GM20000 (cell line): ENCODE measurements around the gene EIF2S2.

Experiments
- DNase-seq: peaks from one replicate; pipeline ENCODE4 v3.0.0; 2012; ENCODE audit warnings: low spot score
- CTCF ChIP-seq: IDR thresholded peaks from 2 replicates; pipeline ENCODE4 v1.5.1; 2012; ENCODE audit warnings: mild to moderate bottlenecking, control low read depth; ENCODE audit errors: extremely low read depth, missing control alignments

The EIF2S2 gene

GRCh38 chr20:34082232-34082887 is 29.7 kb downstream of the EIF2S2 start:
- no peak for DNase-seq
- no peak for TF ChIP-seq CTCF

GRCh38 chr20:34079818-34080217 is 32.2 kb downstream of the EIF2S2 start:
- no peak for TF ChIP-seq CTCF
- DNase-seq: no peak

- TF ChIP-seq CTCF: no peak
- no peak for DNase-seq
Measured at GRCh38 chr20:34078540-34078939, 33.5 kb downstream of the EIF2S2 start.

- no peak for TF ChIP-seq CTCF
- DNase-seq: no peak
Measured at GRCh38 chr20:34076952-34077351, 35.1 kb downstream of the EIF2S2 start.

- no peak for TF ChIP-seq CTCF
- no peak for DNase-seq
Measured at GRCh38 chr20:34075647-34076046, 36.4 kb downstream of the EIF2S2 start.

- no peak for TF ChIP-seq CTCF
- no peak for DNase-seq
Measured at GRCh38 chr20:34074101-34074760, 37.8 kb downstream of the EIF2S2 start.

- DNase-seq: no peak
- no peak for TF ChIP-seq CTCF
Measured at GRCh38 chr20:34072778-34073177, 39.3 kb downstream of the EIF2S2 start.
